HCT116 (cell line): ENCODE measurements around the gene AZIN2. TPM values are rescaled to one million over a fixed set of nuclear protein-coding genes. Genes with fewer than 3 reads are reported as not detected.

Experiments used
- ATAC-seq: fragments of 200-7000 bp; cut with Tn5 transposase; 2 replicates; pipeline ENCODE4 v1.9.1; 2020; ENCODE audit warnings: mild to moderate bottlenecking, moderate library complexity
- BruUV-seq: library from RNA; stranded (reverse); fragments of 400-500 nt; replicated peaks from 2 replicates; lab custom pipeline; 2021; lab: Mats Ljungman, UMichigan
- CTCF ChIA-PET: fragments of 300-600 bp; sonication (Branson Sonifier 250); formaldehyde crosslinking; loops from one replicate; lab custom pipeline; 2021; ENCODE audit warnings: antibody characterized with exemption; lab: Charles Lee
- POLR2A ChIA-PET: fragments of 300-600, 350-600 bp; sonication (Branson Sonifier 250); formaldehyde crosslinking; loops from one replicate; lab custom pipeline; 2021; ENCODE audit warnings: antibody characterized with exemption; lab: Charles Lee
- RAD21 ChIA-PET, 2 experiments: fragments of 300-600 bp; sonication (Branson Sonifier 250); formaldehyde crosslinking; loops; one replicate each; lab custom pipeline; 2023; ENCODE audit warnings: low total read pairs in 2 of 2; ENCODE audit not compliant: uncharacterized antibody in 2 of 2, unreplicated experiment in 2 of 2, low non-redundant PET in 1 of 2; lab: Charles Lee
- DNase-seq: peaks from one replicate; pipeline ENCODE4 v3.0.0-alpha.2; 2010; ENCODE audit warnings: low read depth, low spot score
- H2AFZ ChIP-seq: fragments of 200-600 bp; shearing (Covaris generic), sonication (generic); 2 replicates; pipeline ENCODE4 v1.6.1; 2017; ENCODE audit warnings: low read depth, mixed run types, mixed read lengths, antibody characterized with exemption, low read length; ENCODE audit not compliant: poor library complexity, severe bottlenecking
- H3K27ac ChIP-seq: 2 replicates; pipeline ENCODE4 v1.5.1; 2012; ENCODE audit warnings: low read depth, low read length
- H3K27me3 ChIP-seq: fragments of 200-600 bp; sonication (generic); 2 replicates; pipeline ENCODE4 v1.6.1; 2016; ENCODE audit warnings: mixed run types, low read length, mixed read lengths; ENCODE audit not compliant: insufficient read depth
- H3K36me3 ChIP-seq, 2 experiments: fragments of 200-500 bp in 1 of 2; fragments of 200-600 bp in 1 of 2; sonication (Bioruptor generic) in 1 of 2; sonication (generic) in 1 of 2; 2 replicates each; pipeline versions ENCODE4 v1.5.1 to v1.6.1; 2014 to 2016; ENCODE audit warnings: low read length in 2 of 2, inconsistent platforms in 1 of 2, mixed read lengths in 1 of 2, mixed run types in 1 of 2; ENCODE audit not compliant: insufficient read depth in 2 of 2, control insufficient read depth in 1 of 2
- H3K4me1 ChIP-seq, 2 experiments: fragments of 200-600 bp in 1 of 2; sonication (generic) in 1 of 2; 2 replicates each; pipeline versions ENCODE4 v1.5.1 to v1.6.1; 2012 to 2017; ENCODE audit warnings: low read length in 2 of 2, inconsistent platforms in 1 of 2, mild to moderate bottlenecking in 1 of 2, mixed read lengths in 1 of 2, mixed run types in 1 of 2, moderate library complexity in 1 of 2; ENCODE audit not compliant: insufficient read depth in 2 of 2, control insufficient read depth in 1 of 2
- H3K4me2 ChIP-seq: fragments of 200-600 bp; sonication (generic); 2 replicates; pipeline ENCODE4 v1.6.1; 2017; ENCODE audit warnings: mixed run types, low read length, mixed read lengths
- H3K4me3 ChIP-seq, 2 experiments: fragments of 200-600 bp in 1 of 2; sonication (generic) in 1 of 2; replicated peaks in 1 of 2; 2 replicates each; pipeline ENCODE4 v1.5.1; 2011 to 2016; ENCODE audit warnings: low read length in 2 of 2, control low read depth in 1 of 2, low read depth in 1 of 2, mild to moderate bottlenecking in 1 of 2, mixed read lengths in 1 of 2, mixed run types in 1 of 2
- H3K79me2 ChIP-seq: fragments of 200-600 bp; sonication (generic); 2 replicates; pipeline ENCODE4 v1.6.1; 2017; ENCODE audit warnings: mild to moderate bottlenecking, mixed run types, low read length, moderate library complexity, mixed read lengths; ENCODE audit not compliant: insufficient read depth
- H3K9ac ChIP-seq: fragments of 200-600 bp; sonication (generic); 2 replicates; pipeline ENCODE4 v1.6.1; 2016; ENCODE audit warnings: low read length, mixed read lengths
- H3K9me2 ChIP-seq: fragments of 200-600 bp; sonication (generic), shearing (Covaris generic); 2 replicates; pipeline ENCODE4 v1.6.1; 2017; ENCODE audit warnings: mixed run types, mild to moderate bottlenecking, moderate library complexity; ENCODE audit not compliant: insufficient read depth
- H3K9me3 ChIP-seq, 2 experiments: fragments of 200-500 bp in 1 of 2; fragments of 200-600 bp in 1 of 2; sonication (Bioruptor generic) in 1 of 2; sonication (generic) in 1 of 2; 2 replicates each; pipeline ENCODE4 v1.6.1; 2014 to 2017; ENCODE audit warnings: low read length in 2 of 2, mixed read lengths in 2 of 2, inconsistent platforms in 1 of 2, low read depth in 1 of 2, mild to moderate bottlenecking in 1 of 2, mixed run types in 1 of 2, moderate library complexity in 1 of 2; ENCODE audit not compliant: control insufficient read depth in 1 of 2, insufficient read depth in 1 of 2
- H4K20me1 ChIP-seq: fragments of 200-600 bp; sonication (generic), shearing (Covaris generic); 2 replicates; pipeline ENCODE4 v1.6.1; 2017; ENCODE audit warnings: mixed run types, mild to moderate bottlenecking, moderate library complexity; ENCODE audit not compliant: insufficient read depth
- CBX3 ChIP-seq: IDR thresholded peaks from 2 replicates; pipeline ENCODE4 v1.6.1; 2012; ENCODE audit warnings: low read depth
- EGR1 ChIP-seq: IDR thresholded peaks from 2 replicates; pipeline ENCODE4 v1.6.1; 2012; ENCODE audit warnings: low read depth
- ELF1 ChIP-seq: IDR thresholded peaks from 2 replicates; pipeline ENCODE4 v1.6.1; 2012; ENCODE audit warnings: low read depth, borderline replicate concordance
- EZH2 ChIP-seq: fragments of 200-600 bp; sonication (generic); IDR thresholded peaks from 2 replicates; pipeline ENCODE4 v1.6.1; 2017; ENCODE audit warnings: antibody characterized with exemption, mixed run types
- EZH2phosphoT487 ChIP-seq: fragments of 200-600 bp; IDR thresholded peaks from 2 replicates; pipeline ENCODE4 v1.6.1; 2018; ENCODE audit warnings: antibody characterized with exemption, borderline replicate concordance
- FOSL1 ChIP-seq: IDR thresholded peaks from 2 replicates; pipeline ENCODE4 v1.6.1; 2012; ENCODE audit warnings: low read depth
- JUND ChIP-seq: IDR thresholded peaks from 2 replicates; pipeline ENCODE4 v1.6.1; 2012
- POLR2A ChIP-seq: IDR thresholded peaks from 2 replicates; pipeline ENCODE4 v1.7.0; 2011; ENCODE audit warnings: borderline replicate concordance; ENCODE audit not compliant: insufficient read depth, insufficient read length; ENCODE audit errors: extremely low read depth
- POLR2AphosphoS5 ChIP-seq: IDR thresholded peaks from 2 replicates; pipeline ENCODE4 v1.6.1; 2011; ENCODE audit warnings: mild to moderate bottlenecking, low read depth, low read length, moderate library complexity
- RAD21 ChIP-seq: IDR thresholded peaks from 2 replicates; pipeline ENCODE4 v1.6.1; 2012; ENCODE audit warnings: low read depth, mild to moderate bottlenecking
- SIN3A ChIP-seq: IDR thresholded peaks from 2 replicates; pipeline ENCODE4 v1.6.1; 2012; ENCODE audit warnings: low read depth
- SP1 ChIP-seq: IDR thresholded peaks from 2 replicates; pipeline ENCODE4 v1.6.1; 2012; ENCODE audit warnings: low read depth
- SRF ChIP-seq: IDR thresholded peaks from 2 replicates; pipeline ENCODE4 v1.6.1; 2012; ENCODE audit warnings: low read depth
- ZFX ChIP-seq: fragments of 450-650 bp; IDR thresholded peaks from 2 replicates; pipeline ENCODE4 v1.6.1; 2017
- ZNF274 ChIP-seq: fragments of 200-500 bp; sonication (Bioruptor generic); IDR thresholded peaks from 2 replicates; pipeline ENCODE4 v1.6.1; 2014; ENCODE audit warnings: mild to moderate bottlenecking, low read depth, low read length, inconsistent platforms
- intact Hi-C: fragments of 100-400 bp; cut with micrococcal nuclease; formaldehyde crosslinking; loops from 2 replicates; pipeline ENCODE4 v1.10.0; 2022
- total RNA-seq: library from RNA; stranded (reverse); gene quantifications from one replicate; pipeline ENCODE4 v1.2.1, GENCODE V29; 2021; ENCODE audit not compliant: unreplicated experiment
- TF ChIP-seq, protein P1 (sequence below): IDR thresholded peaks from 2 replicates; pipeline ENCODE4 v1.6.1; 2012; ENCODE audit warnings: low read depth
- TF ChIP-seq, protein P2 (sequence below): IDR thresholded peaks from 2 replicates; pipeline ENCODE4 v1.6.1; 2012
- TF ChIP-seq, protein P3 (sequence below): IDR thresholded peaks from 2 replicates; pipeline ENCODE4 v1.6.1; 2011; ENCODE audit warnings: mild to moderate bottlenecking, low read length, moderate library complexity; ENCODE audit not compliant: insufficient replicate concordance; ENCODE audit errors: extremely low read depth
- TF ChIP-seq, protein P4 (sequence below), 3 experiments: fragments of 200-600 bp in 1 of 3; sonication (generic) in 1 of 3; IDR thresholded peaks in 2 of 3; conservative IDR thresholded peaks in 1 of 3; 2 replicates each; pipeline ENCODE4 v1.5.1; 2012 to 2017; ENCODE audit warnings: low read depth in 2 of 3, low read length in 2 of 3, antibody characterized with exemption in 1 of 3, borderline replicate concordance in 1 of 3, control low read depth in 1 of 3, mild to moderate bottlenecking in 1 of 3, mixed read lengths in 1 of 3, mixed run types in 1 of 3, moderate library complexity in 1 of 3; ENCODE audit not compliant: insufficient read depth in 1 of 3

AZIN2 gene
- total RNA-seq, 1 experiment from 2014 or later = 7.8 TPM

DNA sequence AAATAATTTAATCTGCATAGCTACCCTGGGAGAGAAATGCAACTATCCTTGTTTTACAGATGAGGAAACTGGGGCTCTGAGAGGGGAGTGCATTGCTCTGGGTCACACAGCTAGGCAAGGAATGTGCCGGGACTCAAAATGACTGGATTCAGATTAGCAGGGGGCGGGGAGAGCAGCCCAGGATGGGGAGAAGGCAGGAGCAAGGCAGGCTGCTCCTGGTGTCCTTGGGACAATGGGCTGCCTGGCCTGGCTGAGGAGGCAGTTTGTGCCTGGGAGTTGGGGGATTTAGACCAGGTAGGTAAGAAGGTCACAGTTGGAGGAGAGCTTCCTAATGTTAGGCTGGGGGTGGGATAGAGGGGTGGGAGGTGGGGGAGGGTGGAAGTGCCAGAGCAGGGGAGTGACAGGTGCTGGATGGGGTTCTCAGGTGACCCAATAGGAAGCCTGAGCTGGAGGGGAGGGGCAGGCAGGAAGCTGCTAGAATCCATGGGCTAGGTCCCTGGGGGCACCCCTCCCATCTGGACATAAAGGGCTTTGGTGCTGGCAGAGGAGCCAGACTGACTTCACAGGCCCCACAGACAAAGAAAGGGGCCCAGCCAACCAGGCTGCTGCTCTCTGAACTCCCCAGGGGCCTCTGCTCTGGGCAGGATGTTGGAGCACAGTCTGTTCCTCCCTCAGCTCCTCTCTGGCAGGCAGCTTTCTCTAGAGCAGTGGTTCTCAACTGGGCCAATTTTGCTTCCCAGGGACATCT, 71.9 kb downstream of the AZIN2 start:
- H3K4me1 ChIP-seq = 0 out of 4 replicates have a peak, but pooled peaks cover 0 to 4% of the 10 kb centered on the region in 2 experiments
- no peaks in the 10 kb centered on the region for H3K79me2 ChIP-seq
- H2AFZ ChIP-seq = no peak overlapping the region
- no TSS peak for BruUV-seq
- no peak overlapping the region for H3K4me2 ChIP-seq
- ATAC-seq (no peak), DNase-seq (no peak)
- no peaks in the 10 kb centered on the region for H3K9me3 ChIP-seq
- intact Hi-C loops = no loop called here
- CTCF ChIA-PET = interaction anchor here (0.6 kb wide), 1 partner anchor 17 kb away, joined by 4 read pairs; no protein-coding TSS in a partner anchor
- H3K4me3 ChIP-seq = no peak overlapping the region
- H3K9ac ChIP-seq = no peak overlapping the region
- H3K27ac ChIP-seq = no peak overlapping the region
- H3K9me2 ChIP-seq = no peaks in the 10 kb centered on the region
- no peaks in the 10 kb centered on the region for H3K27me3 ChIP-seq
- POLR2A ChIA-PET = no interaction called here
- no peaks in the 10 kb centered on the region; a peak in 1 of 4 replicates for H3K36me3 ChIP-seq
- RAD21 ChIA-PET = no interaction called here
- TF ChIP-seq POLR2A (no peak), EGR1 (no peak), SP1 (no peak), EZH2 (no peak), ELF1 (no peak), POLR2AphosphoS5 (no peak; the same call in 1 of the 2 replicates), EZH2phosphoT487 (no peak), SIN3A (no peak), FOSL1 (no peak), SRF (no peak), ZFX (no peak), JUND (no peak), RAD21 (no peak), ZNF274 (no peak), CBX3 (no peak)
- TF ChIP-seq, protein P1, sequence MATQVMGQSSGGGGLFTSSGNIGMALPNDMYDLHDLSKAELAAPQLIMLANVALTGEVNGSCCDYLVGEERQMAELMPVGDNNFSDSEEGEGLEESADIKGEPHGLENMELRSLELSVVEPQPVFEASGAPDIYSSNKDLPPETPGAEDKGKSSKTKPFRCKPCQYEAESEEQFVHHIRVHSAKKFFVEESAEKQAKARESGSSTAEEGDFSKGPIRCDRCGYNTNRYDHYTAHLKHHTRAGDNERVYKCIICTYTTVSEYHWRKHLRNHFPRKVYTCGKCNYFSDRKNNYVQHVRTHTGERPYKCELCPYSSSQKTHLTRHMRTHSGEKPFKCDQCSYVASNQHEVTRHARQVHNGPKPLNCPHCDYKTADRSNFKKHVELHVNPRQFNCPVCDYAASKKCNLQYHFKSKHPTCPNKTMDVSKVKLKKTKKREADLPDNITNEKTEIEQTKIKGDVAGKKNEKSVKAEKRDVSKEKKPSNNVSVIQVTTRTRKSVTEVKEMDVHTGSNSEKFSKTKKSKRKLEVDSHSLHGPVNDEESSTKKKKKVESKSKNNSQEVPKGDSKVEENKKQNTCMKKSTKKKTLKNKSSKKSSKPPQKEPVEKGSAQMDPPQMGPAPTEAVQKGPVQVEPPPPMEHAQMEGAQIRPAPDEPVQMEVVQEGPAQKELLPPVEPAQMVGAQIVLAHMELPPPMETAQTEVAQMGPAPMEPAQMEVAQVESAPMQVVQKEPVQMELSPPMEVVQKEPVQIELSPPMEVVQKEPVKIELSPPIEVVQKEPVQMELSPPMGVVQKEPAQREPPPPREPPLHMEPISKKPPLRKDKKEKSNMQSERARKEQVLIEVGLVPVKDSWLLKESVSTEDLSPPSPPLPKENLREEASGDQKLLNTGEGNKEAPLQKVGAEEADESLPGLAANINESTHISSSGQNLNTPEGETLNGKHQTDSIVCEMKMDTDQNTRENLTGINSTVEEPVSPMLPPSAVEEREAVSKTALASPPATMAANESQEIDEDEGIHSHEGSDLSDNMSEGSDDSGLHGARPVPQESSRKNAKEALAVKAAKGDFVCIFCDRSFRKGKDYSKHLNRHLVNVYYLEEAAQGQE = no peak
- TF ChIP-seq, protein P2, sequence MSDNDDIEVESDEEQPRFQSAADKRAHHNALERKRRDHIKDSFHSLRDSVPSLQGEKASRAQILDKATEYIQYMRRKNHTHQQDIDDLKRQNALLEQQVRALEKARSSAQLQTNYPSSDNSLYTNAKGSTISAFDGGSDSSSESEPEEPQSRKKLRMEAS = no peak
- TF ChIP-seq, protein P3, sequence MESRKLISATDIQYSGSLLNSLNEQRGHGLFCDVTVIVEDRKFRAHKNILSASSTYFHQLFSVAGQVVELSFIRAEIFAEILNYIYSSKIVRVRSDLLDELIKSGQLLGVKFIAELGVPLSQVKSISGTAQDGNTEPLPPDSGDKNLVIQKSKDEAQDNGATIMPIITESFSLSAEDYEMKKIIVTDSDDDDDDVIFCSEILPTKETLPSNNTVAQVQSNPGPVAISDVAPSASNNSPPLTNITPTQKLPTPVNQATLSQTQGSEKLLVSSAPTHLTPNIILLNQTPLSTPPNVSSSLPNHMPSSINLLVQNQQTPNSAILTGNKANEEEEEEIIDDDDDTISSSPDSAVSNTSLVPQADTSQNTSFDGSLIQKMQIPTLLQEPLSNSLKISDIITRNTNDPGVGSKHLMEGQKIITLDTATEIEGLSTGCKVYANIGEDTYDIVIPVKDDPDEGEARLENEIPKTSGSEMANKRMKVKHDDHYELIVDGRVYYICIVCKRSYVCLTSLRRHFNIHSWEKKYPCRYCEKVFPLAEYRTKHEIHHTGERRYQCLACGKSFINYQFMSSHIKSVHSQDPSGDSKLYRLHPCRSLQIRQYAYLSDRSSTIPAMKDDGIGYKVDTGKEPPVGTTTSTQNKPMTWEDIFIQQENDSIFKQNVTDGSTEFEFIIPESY = no peak
- TF ChIP-seq, protein P4, sequence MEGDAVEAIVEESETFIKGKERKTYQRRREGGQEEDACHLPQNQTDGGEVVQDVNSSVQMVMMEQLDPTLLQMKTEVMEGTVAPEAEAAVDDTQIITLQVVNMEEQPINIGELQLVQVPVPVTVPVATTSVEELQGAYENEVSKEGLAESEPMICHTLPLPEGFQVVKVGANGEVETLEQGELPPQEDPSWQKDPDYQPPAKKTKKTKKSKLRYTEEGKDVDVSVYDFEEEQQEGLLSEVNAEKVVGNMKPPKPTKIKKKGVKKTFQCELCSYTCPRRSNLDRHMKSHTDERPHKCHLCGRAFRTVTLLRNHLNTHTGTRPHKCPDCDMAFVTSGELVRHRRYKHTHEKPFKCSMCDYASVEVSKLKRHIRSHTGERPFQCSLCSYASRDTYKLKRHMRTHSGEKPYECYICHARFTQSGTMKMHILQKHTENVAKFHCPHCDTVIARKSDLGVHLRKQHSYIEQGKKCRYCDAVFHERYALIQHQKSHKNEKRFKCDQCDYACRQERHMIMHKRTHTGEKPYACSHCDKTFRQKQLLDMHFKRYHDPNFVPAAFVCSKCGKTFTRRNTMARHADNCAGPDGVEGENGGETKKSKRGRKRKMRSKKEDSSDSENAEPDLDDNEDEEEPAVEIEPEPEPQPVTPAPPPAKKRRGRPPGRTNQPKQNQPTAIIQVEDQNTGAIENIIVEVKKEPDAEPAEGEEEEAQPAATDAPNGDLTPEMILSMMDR (IDR thresholded peaks at IDR 0.05 in 2 of 3, conservative IDR thresholded peaks at IDR 0.05 in 1 of 3; ENCODE audit: borderline replicate concordance in 1 of 3, insufficient read depth in 1 of 3, low read depth in 2 of 3, low read length in 2 of 3) = no peak
- H4K20me1 ChIP-seq = no peaks in the 10 kb centered on the region
